H1 (cell line): ENCODE results near the gene TEX11. TPM values are rescaled to one million over a fixed set of nuclear protein-coding genes. Genes with fewer than 3 reads are reported as not detected.

Source experiments
- CTCF ChIA-PET: fragments of 300-600 bp; sonication (Branson Sonifier 250); formaldehyde crosslinking; loops from one replicate; lab custom pipeline; 2021; ENCODE audit not compliant: partially characterized antibody; lab: Charles Lee
- POLR2A ChIA-PET: fragments of 300-600 bp; sonication (Branson Sonifier 250); formaldehyde crosslinking; loops from one replicate; lab custom pipeline; 2021; ENCODE audit warnings: inconsistent platforms; ENCODE audit not compliant: partially characterized antibody; lab: Charles Lee
- DNase-seq, 2 experiments: peaks; one replicate each; pipeline versions ENCODE4 v3.0.0 to v3.0.0-alpha.2; 2010 to 2022; ENCODE audit warnings: low spot score in 2 of 2, low read depth in 1 of 2, mixed read lengths in 1 of 2
- FAIRE-seq: peaks from 2 replicates; lab custom pipeline; 2011; peaks lifted over from hg19 to GRCh38; lab: Jason Lieb, UNC
- H2AFZ ChIP-seq: 2 replicates; pipeline ENCODE4 v1.8.1; 2012; ENCODE audit warnings: low read length, inconsistent platforms
- H2AK5ac ChIP-seq: 2 replicates; pipeline ENCODE4 v1.6.1; 2013; ENCODE audit warnings: low read depth, low read length
- H2BK120ac ChIP-seq: replicated peaks from 2 replicates; pipeline ENCODE3; 2013; ENCODE audit warnings: low read depth, low read length, inconsistent platforms
- H2BK12ac ChIP-seq: 2 replicates; pipeline ENCODE4 v1.6.1; 2013; ENCODE audit warnings: low read depth, low read length
- H2BK15ac ChIP-seq: 2 replicates; pipeline ENCODE4 v1.6.1; 2013; ENCODE audit warnings: low read length
- H2BK20ac ChIP-seq: 2 replicates; pipeline ENCODE4 v1.6.1; 2013; ENCODE audit warnings: low read length
- H2BK5ac ChIP-seq: 2 replicates; pipeline ENCODE4 v1.6.1; 2013; ENCODE audit warnings: low read depth, low read length
- H3K14ac ChIP-seq: 2 replicates; pipeline ENCODE4 v1.6.1; 2013; ENCODE audit warnings: inconsistent platforms; ENCODE audit not compliant: insufficient read length
- H3K18ac ChIP-seq: 2 replicates; pipeline ENCODE4 v1.6.1; 2013; ENCODE audit warnings: low read length; ENCODE audit errors: extremely low read depth
- H3K23ac ChIP-seq: 2 replicates; pipeline ENCODE4 v1.6.1; 2013; ENCODE audit warnings: inconsistent platforms; ENCODE audit not compliant: insufficient read length
- H3K23me2 ChIP-seq: 2 replicates; pipeline ENCODE4 v1.6.1; 2013; ENCODE audit warnings: low read depth, low read length
- H3K27ac ChIP-seq: 2 replicates; pipeline ENCODE4 v1.6.1; 2011; ENCODE audit warnings: low read depth, low read length, inconsistent platforms
- H3K27me3 ChIP-seq, 4 experiments: replicated peaks in 1 of 4; 1 replicate in 1 of 4; 2 replicates in 3 of 4; pipeline versions ENCODE4 v1.6.1 to v1.8.1; 2011 to 2013; ENCODE audit warnings: low read length in 3 of 4, mild to moderate bottlenecking in 3 of 4, inconsistent platforms in 2 of 4, mixed read lengths in 2 of 4, moderate library complexity in 1 of 4; ENCODE audit not compliant: control insufficient read depth in 3 of 4, insufficient read depth in 3 of 4; ENCODE audit errors: extremely low read depth in 1 of 4
- H3K36me3 ChIP-seq, 4 experiments: 2 replicates each; pipeline versions ENCODE4 v1.6.1 to v1.8.1; 2011 to 2013; ENCODE audit warnings: mild to moderate bottlenecking in 4 of 4, low read length in 3 of 4, moderate library complexity in 2 of 4, control low read depth in 1 of 4, inconsistent platforms in 1 of 4; ENCODE audit not compliant: insufficient read depth in 4 of 4, control insufficient read depth in 2 of 4
- H3K4ac ChIP-seq: replicated peaks from 2 replicates; pipeline ENCODE3; 2013; ENCODE audit warnings: low read length, low read depth, mixed read lengths, inconsistent platforms; ENCODE audit not compliant: insufficient read length
- H3K4me1 ChIP-seq, 4 experiments: replicated peaks in 1 of 4; 1 replicate in 1 of 4; 2 replicates in 3 of 4; pipeline versions ENCODE4 v1.6.1 to v1.8.1; 2011 to 2013; ENCODE audit warnings: low read length in 3 of 4, inconsistent platforms in 2 of 4, mixed read lengths in 1 of 4; ENCODE audit not compliant: insufficient read depth in 4 of 4, control insufficient read depth in 3 of 4
- H3K4me2 ChIP-seq, 2 experiments: 2 replicates each; pipeline versions ENCODE4 v1.6.1 to v1.8.1; 2011 to 2013; ENCODE audit warnings: low read depth in 2 of 2, low read length in 2 of 2, control low read depth in 1 of 2, inconsistent platforms in 1 of 2, mild to moderate bottlenecking in 1 of 2; ENCODE audit not compliant: insufficient read depth in 1 of 2
- H3K4me3 ChIP-seq, 4 experiments: fragments of 200-600, 300-600 bp in 1 of 4; sonication (generic), shearing (Covaris generic), sonication (Bioruptor Twin) in 1 of 4; 2 replicates each; pipeline versions ENCODE4 v1.5.1 to v1.8.1; 2011 to 2016; ENCODE audit warnings: low read length in 4 of 4, low read depth in 3 of 4, control low read depth in 2 of 4, inconsistent platforms in 2 of 4, mild to moderate bottlenecking in 2 of 4, mixed read lengths in 1 of 4, moderate library complexity in 1 of 4; ENCODE audit not compliant: insufficient read depth in 2 of 4; ENCODE audit errors: extremely low read depth in 1 of 4
- H3K56ac ChIP-seq: replicated peaks from 2 replicates; pipeline ENCODE3; 2013; ENCODE audit warnings: low read depth, mild to moderate bottlenecking, mixed read lengths, low read length, inconsistent platforms; ENCODE audit not compliant: insufficient read length
- H3K79me1 ChIP-seq: 2 replicates; pipeline ENCODE4 v1.6.1; 2013; ENCODE audit warnings: low read depth, low read length, control low read depth
- H3K79me2 ChIP-seq, 2 experiments: 2 replicates each; pipeline versions ENCODE4 v1.6.1 to v1.8.1; 2012 to 2013; ENCODE audit warnings: low read length in 2 of 2, mild to moderate bottlenecking in 2 of 2, inconsistent platforms in 1 of 2; ENCODE audit not compliant: insufficient read depth in 2 of 2, control insufficient read depth in 1 of 2
- H3K9ac ChIP-seq, 4 experiments: replicated peaks in 1 of 4; 1 replicate in 1 of 4; 2 replicates in 3 of 4; pipeline versions ENCODE4 v1.6.1 to v1.8.1; 2011 to 2013; ENCODE audit warnings: low read depth in 3 of 4, low read length in 3 of 4, control low read depth in 2 of 4, mild to moderate bottlenecking in 2 of 4, moderate library complexity in 2 of 4, inconsistent platforms in 1 of 4; ENCODE audit errors: extremely low read depth in 1 of 4
- H3K9me3 ChIP-seq, 2 experiments: 2 replicates each; pipeline versions ENCODE4 v1.6.1 to v1.8.1; 2012 to 2013; ENCODE audit warnings: mild to moderate bottlenecking in 2 of 2, moderate library complexity in 2 of 2, control low read depth in 1 of 2, inconsistent platforms in 1 of 2, low read depth in 1 of 2, low read length in 1 of 2, mixed read lengths in 1 of 2; ENCODE audit not compliant: insufficient read depth in 2 of 2
- H4K20me1 ChIP-seq, 2 experiments: replicated peaks in 1 of 2; 2 replicates each; pipeline versions ENCODE3 to v1.8.1; 2011 to 2013; ENCODE audit warnings: inconsistent platforms in 2 of 2, low read length in 2 of 2, mild to moderate bottlenecking in 1 of 2; ENCODE audit not compliant: insufficient read depth in 2 of 2, control insufficient read depth in 1 of 2
- H4K5ac ChIP-seq: 2 replicates; pipeline ENCODE4 v1.6.1; 2013; ENCODE audit warnings: low read length, low read depth, mixed read lengths, inconsistent platforms; ENCODE audit not compliant: insufficient read length
- H4K8ac ChIP-seq: 2 replicates; pipeline ENCODE4 v1.8.0; 2013; ENCODE audit warnings: mild to moderate bottlenecking, moderate library complexity, low read length, inconsistent platforms; ENCODE audit not compliant: insufficient read depth; ENCODE audit errors: extremely low read depth
- H4K91ac ChIP-seq: replicated peaks from 2 replicates; pipeline ENCODE3; 2013; ENCODE audit warnings: low read length, mixed read lengths, inconsistent platforms; ENCODE audit not compliant: insufficient read length
- GABPA ChIP-seq: IDR thresholded peaks from 2 replicates; pipeline ENCODE4 v1.6.1; 2011; ENCODE audit warnings: mild to moderate bottlenecking, low read length, moderate library complexity, borderline replicate concordance; ENCODE audit not compliant: insufficient read depth
- RAD21 ChIP-seq, 2 experiments: IDR thresholded peaks in 1 of 2; conservative IDR thresholded peaks in 1 of 2; 2 replicates each; pipeline ENCODE4 v1.6.1; 2011; ENCODE audit warnings: low read depth in 2 of 2, low read length in 2 of 2, improper control_type of control experiment in 1 of 2, inconsistent platforms in 1 of 2, mild to moderate bottlenecking in 1 of 2, moderate library complexity in 1 of 2
- RXRA ChIP-seq: IDR thresholded peaks from 2 replicates; pipeline ENCODE4 v1.6.1; 2011; ENCODE audit warnings: low read depth, mild to moderate bottlenecking, low read length, moderate library complexity; ENCODE audit not compliant: insufficient read depth
- SIX5 ChIP-seq: IDR thresholded peaks from 2 replicates; pipeline ENCODE4 v1.6.1; 2011; ENCODE audit warnings: mild to moderate bottlenecking, low read depth, low read length
- TEAD4 ChIP-seq: IDR thresholded peaks from 2 replicates; pipeline ENCODE4 v1.6.1; 2012; ENCODE audit warnings: low read depth, low read length, inconsistent platforms, mixed read lengths
- WGBS, 2 experiments: shearing (Covaris generic) in 1 of 2; methylation state at CpG; one replicate each; pipeline versions ENCODE4 v1.1.6 to v1.1.7; 2013 to 2015; ENCODE audit warnings: low lambda C conversion rate in 2 of 2, mixed read lengths in 2 of 2, inconsistent platforms in 1 of 2, low coverage in 1 of 2, missing lambda C conversion rate in 1 of 2; ENCODE audit not compliant: insufficient replicate concordance in 2 of 2, insufficient coverage in 1 of 2, insufficient read length in 1 of 2; ENCODE audit errors: extremely low coverage in 1 of 2, missing lambda C conversion rate in 1 of 2; 5-methylcytosine and 5-hydroxymethylcytosine counted together
- polyA plus RNA-seq, 7 experiments: library from polyadenylated mRNA; depleted of rRNA in 3 of 7; stranded (reverse) in 5 of 7; unstranded in 2 of 7; fragments of >200 nt in 5 of 7; fragments of 200-250 nt in 2 of 7; gene quantifications; 1 replicate in 5 of 7; 2 replicates in 1 of 7; 4 replicates in 1 of 7; pipeline versions ENCODE4 v1.2.1 to v1.2.3, GENCODE V29; 2011 to 2013; ENCODE audit warnings: missing spikeins in 2 of 7, mixed read lengths in 2 of 7
- total RNA-seq: library from RNA; stranded (reverse); fragmentation: NEBNext Ultra II Directional; extraction: Animal tissue kit (Norgen Biotek cat#: 25700); gene quantifications from 2 replicates; pipeline ENCODE4 v1.2.1, GENCODE V29; 2021

Gene TEX11
- total and polyA plus RNA-seq, 2 of the 8 experiments (the other 6 are each of a cell fraction or from before 2014, with no cell fraction given) = 0.11 to 0.74 TPM

DNA sequence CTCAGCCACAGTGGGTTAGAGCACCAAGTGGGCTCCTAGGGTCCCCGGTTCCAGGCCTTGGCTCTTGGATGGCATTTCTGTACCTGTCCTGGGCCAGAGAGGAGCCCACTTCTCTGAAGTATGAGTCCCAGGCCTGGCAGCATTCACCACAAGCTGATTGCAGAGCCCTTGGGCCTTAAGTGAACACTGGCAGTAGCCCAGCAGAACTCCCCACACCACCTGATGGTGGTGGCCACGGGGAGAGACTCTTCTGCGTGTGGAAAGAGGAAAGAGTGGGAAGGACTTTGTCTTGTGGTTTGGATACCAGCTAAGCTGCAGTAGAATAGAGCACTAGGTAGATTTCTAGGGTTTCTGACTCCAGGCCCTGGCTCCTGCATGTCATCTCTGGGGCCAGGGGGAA lies 359.1 kb downstream of the TEX11 start:
- H3K4me1 ChIP-seq = no peaks in the 10 kb centered on the region
- no peaks in the 10 kb centered on the region for H3K36me3 ChIP-seq
- TF ChIP-seq GABPA = no peak
- no peak for TF ChIP-seq TEAD4
- no peak for TF ChIP-seq RXRA
- no peak for TF ChIP-seq RAD21 (IDR thresholded peaks at IDR 0.05 in 1 of 2, conservative IDR thresholded peaks at IDR 0.05 in 1 of 2; ENCODE audit: low read depth in 2 of 2, low read length in 2 of 2)
- no peak for TF ChIP-seq SIX5
- no peaks in the 10 kb centered on the region for H3K79me1 ChIP-seq
- H4K91ac ChIP-seq = no peak overlapping the region
- 71% methylated on average over 1 of the region's 3 CpGs; no CpG with 5 or more reads in 1 of the 2 experiments for WGBS, 2 experiments
- no peaks in the 10 kb centered on the region for H4K20me1 ChIP-seq
- no peak overlapping the region for H2AFZ ChIP-seq
- no peak overlapping the region for H3K27ac ChIP-seq
- H3K4me2 ChIP-seq = no peak overlapping the region
- no peak overlapping the region for H4K5ac ChIP-seq
- no peak overlapping the region for H3K23ac ChIP-seq
- no peak overlapping the region for H3K9ac ChIP-seq
- no peaks in the 10 kb centered on the region for H3K27me3 ChIP-seq
- no peak overlapping the region for H3K4ac ChIP-seq
- H2BK12ac ChIP-seq = no peak overlapping the region
- H3K9me3 ChIP-seq = no peaks in the 10 kb centered on the region
- no peak overlapping the region for H3K18ac ChIP-seq
- H3K79me2 ChIP-seq = no peaks in the 10 kb centered on the region
- H2BK120ac ChIP-seq = no peak overlapping the region
- no peak overlapping the region for H4K8ac ChIP-seq
- H3K4me3 ChIP-seq = no peak overlapping the region
- no peak overlapping the region for H2AK5ac ChIP-seq
- ChIA-PET CTCF (no interaction called here), POLR2A (no interaction called here)
- DNase-seq (no peak), FAIRE-seq (no peak)
- H3K23me2 ChIP-seq = no peaks in the 10 kb centered on the region
- H3K56ac ChIP-seq = no peak overlapping the region
- H2BK5ac ChIP-seq = no peak overlapping the region
- no peak overlapping the region for H2BK15ac ChIP-seq
- H3K14ac ChIP-seq = no peak overlapping the region
- H2BK20ac ChIP-seq = no peak overlapping the region
